SKM-1 treated with dmso at 0.1 percent for 144 hours (cell line): Measurements from ENCODE around the gene ABI1.

Experiments
- DNase-seq: peaks from one replicate; lab custom pipeline; 2025; ENCODE audit not compliant: unreplicated experiment; lab: John Stamatoyannopoulos, UW

ABI1 gene

DNA sequence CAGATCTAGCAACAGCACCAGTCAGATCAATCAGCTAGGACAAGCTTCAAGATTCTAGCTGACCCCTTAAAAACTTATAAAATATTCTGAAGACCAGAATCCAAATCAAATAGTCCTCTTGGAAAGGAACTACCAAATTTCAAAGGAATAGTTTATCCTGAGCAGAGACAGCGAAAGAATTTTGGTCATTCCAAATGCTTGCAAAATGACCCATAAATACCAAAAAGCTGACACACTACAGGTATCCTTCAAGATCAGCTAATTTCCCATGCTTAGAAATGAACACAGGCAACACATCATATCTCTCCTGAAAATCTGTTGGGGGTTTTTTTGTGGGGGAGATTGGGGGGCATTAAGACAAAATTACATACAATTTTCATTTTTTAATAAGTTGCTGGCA, 84.5 kb downstream of the ABI1 start:
- DNase-seq: no peak

DNA sequence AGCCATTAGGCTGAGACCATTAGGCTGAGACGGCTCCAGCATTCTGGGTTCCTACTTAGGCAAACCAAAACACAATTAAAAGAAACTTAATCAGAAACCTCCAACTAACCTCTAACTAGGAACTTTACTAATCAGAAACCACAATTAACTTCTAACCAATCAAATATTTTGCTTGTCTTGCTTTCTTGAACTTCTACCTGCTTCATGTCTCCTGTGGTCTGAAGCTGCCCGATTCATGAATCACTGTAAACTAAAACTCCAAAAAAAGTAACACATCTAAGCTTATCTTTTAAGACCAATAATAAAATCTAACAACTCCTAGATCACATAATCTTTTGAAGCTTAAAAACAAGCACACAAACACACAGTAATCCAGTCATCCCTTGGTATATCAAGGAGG, 87.1 kb downstream of the ABI1 start:
- DNase-seq: no peak

DNA sequence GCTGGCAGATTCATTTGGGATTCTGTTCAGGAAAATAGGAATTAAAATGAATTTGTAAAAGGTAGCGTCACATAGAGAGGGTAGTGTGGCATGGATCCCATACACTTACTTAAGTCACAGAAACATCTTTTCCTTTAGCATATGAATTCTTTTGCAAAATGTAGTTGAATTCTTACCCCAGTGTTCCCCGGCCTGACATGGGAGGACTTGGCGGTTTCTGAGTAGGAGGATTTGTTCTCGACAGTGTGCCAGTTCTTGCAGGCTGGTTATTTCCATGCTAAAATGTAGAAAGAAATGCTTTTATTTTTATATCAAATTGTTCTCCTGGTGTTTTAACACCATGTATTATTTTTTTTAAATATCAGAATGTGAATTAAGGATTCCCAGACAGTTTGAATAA, 90.7 kb downstream of the ABI1 start:
- DNase-seq: no peak

DNA sequence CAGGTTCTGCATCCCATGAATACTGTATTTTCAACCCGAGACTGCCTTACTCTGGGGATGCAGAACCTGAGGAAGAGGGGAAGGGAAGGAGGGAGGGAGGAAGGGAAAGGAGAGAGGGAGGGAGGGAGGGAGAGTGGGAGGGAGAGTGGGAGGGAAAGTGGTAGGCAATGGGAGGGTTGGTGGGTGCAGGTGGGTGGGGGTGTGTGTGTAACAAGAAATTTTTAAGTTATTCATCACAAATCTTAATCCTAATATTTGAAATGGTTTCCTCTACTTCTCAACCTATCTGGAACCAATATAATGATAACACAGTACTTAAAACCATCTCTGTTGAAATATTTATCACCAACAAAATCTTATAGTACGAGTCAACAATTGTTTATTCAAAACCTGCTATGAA, 95.2 kb downstream of the ABI1 start:
- DNase-seq: no peak

DNA sequence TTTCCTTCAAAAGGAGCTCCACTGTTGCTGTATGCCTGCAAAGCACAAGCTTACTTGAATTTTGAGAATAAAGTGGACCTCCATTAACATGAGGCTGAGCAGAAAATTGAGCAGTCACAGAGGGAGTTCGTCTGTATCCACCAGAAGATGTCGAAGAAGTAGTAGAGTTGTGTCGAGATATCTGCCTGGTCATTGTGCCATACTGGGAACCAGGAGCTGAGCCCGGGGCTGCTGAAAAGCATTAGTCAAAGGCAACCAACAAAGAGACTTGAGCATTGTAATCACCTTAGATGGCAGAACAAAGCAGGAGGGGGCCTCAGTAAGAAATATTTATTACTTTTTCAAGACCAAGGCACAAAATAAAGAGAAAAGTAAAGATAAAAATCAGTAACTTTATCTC, 101.8 kb downstream of the ABI1 start:
- DNase-seq: no peak

DNA sequence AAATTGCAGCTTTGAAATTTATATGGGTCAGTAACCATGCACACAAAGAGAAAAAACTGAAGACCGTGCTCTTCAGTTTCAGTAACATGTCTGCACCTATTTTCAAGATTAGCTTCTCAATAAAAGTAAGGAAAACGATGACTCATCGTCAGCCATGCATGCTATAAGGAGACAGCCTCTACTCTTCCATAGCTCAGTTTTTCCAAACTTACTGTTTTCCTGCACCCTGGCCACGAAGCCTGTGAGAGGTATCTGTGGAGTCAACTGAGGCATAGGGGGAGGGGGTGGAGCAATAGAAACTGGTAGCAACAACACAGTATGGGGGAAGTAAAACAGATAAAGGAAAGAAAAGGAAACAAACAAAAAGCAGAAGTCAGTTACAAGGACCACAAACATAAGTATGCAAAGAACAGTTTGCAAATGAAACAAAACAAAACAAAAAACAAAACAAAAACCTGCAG, 105.3 kb downstream of the ABI1 start:
- DNase-seq: no peak

DNA sequence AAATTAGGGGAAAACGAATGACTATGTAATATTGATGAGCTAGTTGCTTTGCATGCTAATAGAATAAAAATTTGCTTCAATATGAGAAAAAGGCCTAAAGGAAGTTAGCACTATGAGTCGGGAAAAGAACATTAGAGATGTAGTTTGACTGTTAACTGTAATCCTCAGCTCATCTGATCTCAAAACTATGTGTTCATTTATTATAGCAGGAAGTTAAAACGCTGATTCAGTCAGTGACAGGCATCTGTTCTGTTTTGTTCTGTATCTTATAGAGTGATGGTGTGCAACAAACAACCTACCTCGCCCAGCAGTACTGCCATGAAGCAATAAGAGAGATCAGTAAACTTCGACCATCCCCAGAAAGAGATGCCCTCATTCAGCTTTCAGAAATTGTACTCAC, 114.7 kb downstream of the ABI1 start:
- no peak for DNase-seq

DNA sequence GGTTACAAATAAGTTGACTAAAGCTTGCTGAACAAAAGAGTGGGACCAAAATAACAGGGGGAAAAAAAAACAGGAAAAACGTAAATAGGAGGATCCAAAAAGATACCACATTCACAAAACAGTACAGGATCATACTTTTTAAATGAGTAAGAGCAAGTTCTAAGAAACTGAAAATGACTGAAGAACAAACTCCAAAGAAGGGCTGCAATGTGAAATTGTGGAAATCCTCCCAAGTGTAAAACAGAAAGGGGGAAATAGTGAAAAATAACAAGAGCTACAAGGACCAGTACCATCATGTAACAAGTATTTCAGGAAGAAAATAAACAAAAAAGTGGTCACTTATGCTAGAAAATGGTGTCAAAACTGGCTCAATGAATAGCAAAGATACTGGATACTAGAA, 116.9 kb downstream of the ABI1 start:
- no peak for DNase-seq

DNA sequence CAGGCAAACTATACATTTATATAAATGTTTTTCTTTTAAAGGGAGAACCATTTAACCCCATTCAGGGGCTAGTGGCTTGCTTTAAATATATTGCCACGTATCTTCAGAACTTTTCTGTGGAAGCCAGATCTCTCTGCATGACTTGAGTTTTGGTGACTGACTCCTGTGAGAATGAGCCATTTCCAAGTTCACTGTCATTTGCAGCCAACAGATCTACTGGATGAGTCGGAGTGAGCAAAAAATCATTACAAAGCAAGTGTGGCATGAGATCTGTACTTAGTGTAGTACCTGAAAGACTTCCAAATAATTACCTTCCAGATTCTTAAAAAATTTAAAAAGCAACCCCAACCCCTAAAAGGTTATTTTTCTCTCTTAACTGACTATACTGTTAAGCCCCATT, 117.7 kb downstream of the ABI1 start:
- DNase-seq: no peak

DNA sequence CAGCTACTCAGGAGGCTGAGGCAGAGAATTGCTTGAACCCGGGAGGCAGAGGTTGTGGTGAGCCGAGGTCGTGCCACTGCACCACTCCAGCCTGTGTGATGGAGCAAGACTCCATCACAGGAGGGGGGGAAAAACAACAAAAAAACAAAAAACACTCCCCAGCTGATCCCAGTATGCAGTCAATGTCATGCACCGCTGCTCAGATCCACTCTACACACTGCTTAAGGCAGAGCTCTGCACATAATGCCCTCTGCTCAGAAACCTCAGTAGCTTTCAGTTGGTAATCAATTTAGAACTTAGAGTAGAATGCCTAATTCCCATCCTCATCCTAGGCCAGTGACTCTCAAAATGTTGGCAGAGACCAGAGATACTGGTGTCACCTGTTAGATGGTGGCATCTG, 119.4 kb downstream of the ABI1 start:
- no peak for DNase-seq

DNA sequence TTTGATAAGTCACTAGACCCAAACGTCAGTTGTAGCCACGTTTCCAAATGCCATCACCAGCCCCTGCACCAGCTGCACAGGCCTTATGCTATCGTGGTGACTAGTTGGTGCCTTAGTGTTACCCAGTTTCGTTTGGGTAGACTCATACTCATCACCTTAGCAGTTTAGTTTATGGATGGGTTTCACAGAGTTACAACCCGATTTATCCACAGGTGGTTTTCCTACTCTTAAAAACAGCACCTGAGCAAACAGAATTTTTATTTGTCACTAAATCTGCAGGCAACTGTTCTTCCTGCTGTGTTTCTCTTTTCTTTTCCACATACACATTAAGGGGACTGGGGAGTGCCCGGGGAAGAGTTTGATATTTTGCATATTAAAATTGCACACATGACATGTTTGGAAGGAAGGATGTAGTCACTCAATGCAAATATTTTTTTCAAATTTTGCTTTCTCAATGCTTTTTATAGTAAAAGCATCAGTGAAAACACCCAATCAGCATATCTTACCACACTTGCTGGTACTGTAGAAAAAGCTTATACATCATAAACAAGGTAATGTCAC, 121.6 kb downstream of the ABI1 start:
- DNase-seq: no peak

DNA sequence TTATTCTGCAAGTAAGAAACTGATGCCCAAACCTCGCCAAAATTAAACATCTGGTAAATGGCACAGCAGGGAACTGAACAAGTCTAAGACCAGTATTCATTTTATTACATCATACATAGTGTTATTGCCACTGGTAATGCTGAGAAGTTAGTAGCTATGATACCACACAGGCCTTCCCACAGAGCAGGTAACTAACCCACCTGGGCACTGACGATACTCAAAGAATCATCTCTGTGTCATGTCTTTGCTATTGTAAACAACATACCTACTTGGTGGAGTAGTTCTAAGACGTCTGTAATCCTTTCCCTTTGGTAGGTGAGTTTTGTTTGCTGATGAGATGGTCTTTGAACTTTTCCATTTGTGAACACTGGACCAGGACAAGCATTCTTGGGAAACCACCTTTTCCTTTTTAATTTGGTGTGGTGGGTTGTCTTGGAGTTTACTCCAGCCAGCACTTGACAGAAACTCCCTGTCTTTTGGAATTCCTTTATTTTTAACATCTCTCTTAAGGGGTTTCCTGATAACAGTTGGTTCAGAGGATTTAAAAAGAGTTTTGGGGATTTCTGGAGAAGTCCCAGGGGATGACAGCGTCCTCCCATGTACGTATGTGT, 122.4 kb downstream of the ABI1 start:
- no peak for DNase-seq

DNA sequence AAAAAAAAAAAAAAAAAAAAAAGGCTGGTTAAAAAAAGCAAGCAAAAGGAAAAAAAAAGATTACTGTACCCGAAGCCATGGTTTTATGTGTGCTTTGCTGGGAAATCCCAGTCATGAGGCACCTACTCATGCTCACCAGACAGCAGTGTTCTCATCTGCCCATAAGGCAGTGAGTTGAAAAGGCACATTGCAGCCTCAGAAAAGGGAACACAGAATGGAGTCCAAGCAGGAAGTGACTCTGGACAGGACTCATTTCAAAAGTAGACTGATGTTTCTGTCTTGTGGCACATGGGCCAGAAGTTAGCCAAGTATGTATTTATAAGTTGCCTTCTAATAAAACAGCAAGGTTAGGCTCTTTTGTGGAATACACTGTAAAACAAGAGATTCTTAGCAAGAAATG, 123.0 kb downstream of the ABI1 start:
- DNase-seq: peak; percentile 11

DNA sequence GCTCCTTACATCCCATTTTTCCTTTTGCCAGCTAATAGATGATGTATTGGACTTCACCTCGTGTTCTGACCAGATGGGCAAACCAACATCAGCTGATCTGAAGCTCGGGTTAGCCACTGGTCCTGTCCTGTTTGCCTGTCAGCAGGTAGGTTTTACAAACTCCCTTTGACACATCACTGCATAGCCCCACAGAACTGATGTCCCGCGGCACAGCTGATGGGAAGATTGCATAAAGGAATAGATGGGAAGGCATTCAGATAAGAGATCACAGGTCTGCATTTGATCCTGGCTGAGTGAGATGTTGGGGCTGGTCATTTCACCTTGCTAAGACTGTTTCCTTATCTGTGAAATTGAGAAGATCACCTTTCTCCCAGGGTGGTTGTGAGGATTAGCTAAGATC, 125.3 kb downstream of the ABI1 start:
- no peak for DNase-seq

DNA sequence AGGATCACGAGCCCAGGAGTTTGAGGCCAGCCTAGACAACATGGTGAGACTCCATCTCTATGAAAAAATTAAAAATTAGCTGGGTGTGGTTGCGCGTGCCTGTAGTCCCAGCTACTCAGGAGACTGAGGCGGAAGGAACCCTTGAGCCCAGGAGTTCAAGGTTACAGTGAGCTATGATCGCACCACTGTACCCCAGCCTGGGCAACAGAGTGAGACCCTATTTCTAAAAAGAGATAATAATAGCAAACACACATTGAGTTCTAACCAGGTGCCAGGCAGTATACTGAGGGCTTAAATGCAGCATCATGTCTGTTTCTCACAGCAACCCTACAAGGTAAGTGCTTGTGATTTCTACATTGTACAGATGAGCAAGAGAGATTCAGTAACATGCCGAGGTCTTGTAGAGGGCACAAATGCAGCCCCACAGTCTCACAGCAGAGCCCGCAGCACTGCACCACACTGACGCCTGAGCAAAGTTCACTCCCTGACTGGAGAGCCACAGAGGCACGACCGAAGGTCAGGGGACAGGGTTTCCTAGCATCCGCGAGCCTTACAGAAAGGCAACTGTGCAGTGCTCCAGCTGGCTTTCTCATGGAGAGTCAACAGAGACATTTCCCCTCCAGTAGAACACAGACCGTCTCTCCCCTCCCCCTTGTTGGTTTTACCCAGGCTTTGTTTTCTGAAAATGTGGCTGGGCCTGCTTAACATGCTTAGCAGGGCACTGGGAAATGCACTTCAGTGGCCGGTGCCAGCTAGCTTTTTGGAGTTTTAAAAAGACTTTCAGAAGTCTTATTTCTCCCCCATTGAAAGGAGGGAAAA, 126.8 kb downstream of the ABI1 start:
- DNase-seq: no peak

DNA sequence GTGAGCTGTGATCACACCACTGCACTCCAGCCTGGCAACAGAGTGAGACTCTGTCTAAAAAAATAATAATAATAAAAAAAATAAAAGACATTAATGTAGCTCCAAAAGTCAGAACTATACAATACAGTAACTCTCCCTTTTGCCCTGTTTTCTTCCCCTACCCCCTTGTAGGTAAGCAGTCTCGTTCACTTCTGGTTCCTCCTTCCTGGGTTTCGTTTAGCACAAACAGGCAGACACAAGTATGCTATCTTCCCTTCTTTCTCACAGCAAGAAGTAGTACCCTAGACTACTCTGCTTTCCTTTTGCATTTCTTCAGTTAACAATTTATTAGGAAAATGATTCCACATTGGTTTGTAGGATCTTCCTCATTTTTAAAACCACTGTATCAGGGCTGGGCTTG, 130.2 kb downstream of the ABI1 start:
- DNase-seq: no peak

DNA sequence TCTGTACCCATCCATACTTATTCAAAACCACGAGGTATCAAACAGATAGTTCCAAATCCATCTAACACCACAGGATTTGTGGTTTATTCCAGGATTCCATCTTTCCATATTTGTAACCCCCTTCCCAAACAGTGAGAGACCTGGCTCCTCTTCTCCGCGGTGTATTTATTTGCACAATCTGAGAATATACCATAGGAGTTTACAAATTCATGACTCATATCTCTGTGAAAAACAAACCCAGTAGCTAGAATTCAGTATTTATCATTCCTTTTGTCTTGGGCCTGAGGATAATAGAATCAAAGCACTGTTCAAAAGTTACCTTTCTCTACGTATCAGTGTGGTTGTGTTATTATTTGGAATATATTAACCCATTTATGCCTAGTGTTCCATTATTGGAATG, 131.4 kb downstream of the ABI1 start:
- DNase-seq: no peak

DNA sequence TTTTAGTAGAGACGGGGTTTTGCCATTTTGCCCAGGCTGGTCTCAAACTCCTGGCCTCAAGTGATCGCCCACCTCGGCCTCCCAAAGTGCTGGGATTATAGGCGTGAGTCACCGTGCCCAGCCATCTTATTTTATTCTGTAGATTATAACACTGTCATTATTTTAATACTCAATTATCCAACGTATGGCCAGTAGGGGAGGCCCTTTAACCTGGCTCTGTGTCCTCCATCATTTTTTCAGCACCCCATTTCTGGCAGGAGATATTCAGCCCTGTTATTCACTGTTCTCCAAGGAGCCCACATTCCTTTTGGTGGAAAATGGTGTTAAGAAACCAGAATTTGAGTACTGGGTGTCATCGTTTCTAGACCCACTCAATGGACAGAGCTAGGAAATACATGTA, 131.8 kb downstream of the ABI1 start:
- DNase-seq: no peak

DNA sequence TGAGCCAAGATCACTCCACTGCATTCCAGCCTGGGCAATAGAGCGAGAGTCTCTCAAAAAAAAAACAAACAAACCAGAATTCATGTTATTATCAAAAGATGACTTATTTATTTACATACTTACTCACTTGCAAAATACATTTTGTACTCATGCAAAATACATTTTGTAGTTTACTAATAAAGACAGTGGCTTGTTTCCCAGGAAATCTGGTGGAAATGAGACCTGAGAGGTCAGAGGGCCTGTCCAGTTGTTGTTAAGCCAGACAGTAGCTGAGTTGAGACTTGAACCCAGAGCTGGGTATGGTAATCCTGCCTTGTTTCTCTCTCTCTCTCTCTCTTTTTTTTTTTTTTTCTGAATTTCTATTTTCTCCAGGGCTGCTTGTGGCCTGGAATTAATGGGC, 133.8 kb downstream of the ABI1 start:
- no peak for DNase-seq

DNA sequence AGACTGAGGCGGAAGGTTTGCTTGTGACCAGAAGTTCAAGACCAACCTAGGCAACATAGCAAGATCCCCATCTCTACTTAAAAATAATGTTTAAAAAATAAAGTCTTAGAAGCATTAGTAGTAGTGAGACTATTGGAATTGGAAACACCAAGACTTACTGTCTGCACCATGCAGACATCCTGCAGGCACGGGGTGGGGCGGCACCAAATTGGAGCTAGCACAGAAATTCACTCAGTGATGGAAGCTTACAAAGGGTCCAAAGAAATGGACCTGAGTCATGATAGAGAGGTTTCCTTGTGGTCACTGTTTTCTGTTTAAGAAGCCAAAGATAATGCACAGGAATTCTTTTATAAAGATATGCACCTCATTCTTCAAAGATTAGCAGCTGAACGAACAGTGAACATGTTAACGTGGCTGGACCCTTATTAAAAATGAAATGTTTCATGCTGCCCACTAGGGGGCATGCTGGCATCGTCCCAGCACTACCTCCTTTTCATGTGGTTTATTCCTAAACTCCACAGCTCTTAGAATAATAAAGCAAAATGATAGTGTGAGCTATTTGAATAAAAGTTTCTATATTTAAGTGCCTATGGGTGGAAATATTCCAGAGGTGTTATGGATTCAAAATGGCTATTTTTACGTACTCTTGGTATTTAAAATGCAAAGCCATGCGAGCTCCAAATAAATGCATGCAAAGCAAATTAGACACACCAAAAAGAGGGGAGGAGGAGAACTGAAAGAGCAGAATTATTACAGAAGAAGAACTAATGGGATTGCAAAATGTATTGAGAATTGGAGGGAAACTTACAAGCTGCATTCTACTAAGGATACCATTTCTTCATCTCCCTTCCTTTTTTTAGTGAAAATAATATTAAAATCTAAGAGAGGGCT, 134.7 kb downstream of the ABI1 start:
- peak; percentile 23 for DNase-seq

DNA sequence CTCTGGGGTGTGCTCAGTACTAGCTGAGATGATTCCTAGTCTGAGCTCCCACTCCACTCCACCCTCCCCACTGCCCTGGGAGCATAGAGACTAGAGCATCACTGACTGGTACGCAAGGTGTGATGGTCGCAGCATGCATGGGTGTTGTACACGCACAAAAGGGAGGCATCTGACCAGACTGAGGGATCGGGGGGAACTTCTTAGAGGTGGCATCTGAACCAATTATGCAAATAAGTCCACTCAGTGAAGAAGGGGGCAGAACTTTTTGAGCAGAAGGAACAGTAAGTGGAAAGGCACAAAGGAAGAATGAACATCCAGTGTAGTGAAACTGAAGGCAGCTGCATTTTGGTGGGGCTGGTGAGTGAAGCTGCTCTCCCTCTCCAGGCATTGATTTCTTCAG, 137.7 kb downstream of the ABI1 start:
- DNase-seq: no peak

DNA sequence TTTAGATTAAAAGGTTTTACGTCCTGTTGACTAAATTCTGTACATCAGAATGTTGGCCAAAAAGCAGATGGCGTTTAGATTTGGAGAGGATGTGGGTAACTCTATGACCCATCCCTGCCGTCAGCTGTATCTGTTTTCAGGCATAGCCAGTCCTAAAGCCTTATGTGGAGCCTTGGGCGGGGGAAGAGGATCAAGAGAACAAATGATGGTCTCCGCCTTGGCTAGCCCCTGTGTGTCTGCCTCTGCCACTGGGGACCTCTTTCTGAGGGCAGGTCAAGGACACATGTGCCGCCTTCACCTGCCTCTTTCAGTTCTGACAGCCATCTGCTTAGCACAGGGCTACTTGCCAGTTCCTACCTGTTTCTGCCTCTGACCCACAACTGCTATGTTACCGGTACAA, 139.2 kb downstream of the ABI1 start:
- no peak for DNase-seq
